Astrocyte of the hippocampus (primary cell): Measurements from ENCODE around the gene MUL1.
"Not testable (repeated sequence)": the region's sequence is repeated elsewhere in the genome, so short reads cannot be mapped to it uniquely, and the experiment has no call there.

Experiments used
- DNase-seq: peaks from one replicate; pipeline ENCODE4 v3.0.0; 2011; ENCODE audit warnings: low read depth, low spot score

MUL1 gene

DNA sequence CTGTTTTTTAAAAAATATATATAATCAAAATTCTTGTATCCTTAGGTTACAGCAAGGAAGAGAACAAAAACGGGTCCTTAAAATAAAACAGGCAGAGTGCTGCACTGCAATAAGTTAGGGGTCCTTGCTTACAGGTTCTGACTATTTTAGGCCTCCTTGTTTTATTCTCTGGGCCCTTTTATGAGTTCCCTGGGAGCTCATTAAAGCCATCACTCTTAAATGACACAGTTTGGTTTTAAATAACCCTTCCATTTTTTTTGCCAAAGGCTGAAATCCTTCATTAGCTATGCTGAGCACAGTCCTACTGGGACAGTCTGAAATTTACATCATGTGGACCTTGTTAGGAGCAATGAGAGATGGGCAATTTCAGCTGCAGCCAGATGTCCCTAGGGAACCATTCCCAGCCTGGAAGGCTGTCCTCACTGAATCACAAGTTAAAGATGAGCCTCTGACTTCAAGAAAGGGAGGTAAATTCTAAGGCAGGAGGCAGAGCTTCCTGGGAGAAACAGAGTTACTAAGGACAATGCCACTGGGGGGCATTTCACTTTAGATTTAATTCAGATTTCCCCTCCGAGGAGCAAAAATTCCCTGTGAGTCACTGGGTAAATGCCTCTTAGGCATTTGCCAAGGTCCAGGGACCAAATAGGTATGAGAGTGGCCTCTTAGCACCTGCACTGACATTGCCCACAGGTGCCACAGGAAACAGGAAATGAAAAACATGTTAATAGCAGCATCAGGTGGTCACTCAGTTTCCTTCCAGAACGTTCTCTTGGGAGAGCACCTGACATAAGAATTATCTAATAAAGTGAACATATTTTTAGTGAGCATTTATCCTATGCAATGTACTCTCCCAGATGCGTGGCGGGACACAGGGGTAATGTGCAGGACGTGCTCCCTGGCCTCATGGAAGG lies 3.8 kb upstream of the MUL1 start:
- DNase-seq: no peak

DNA sequence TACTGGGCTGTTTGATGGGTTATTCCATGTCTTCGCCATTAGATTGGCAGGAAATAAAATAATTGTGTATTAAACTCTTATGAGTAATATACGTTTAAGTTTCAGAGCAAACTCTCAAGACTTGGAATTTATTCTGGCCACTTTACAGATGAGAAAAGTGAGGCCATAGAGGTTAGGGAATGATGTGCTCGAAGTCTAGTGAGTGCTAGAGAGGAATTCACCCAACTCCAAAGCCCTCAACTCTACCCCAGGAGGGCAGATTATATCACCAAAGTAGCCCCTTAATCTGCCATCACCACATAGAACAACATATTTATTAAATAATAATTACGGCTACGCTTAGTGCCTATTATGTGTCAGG lies 440 bp upstream of the MUL1 start:
- no peak for DNase-seq

DNA sequence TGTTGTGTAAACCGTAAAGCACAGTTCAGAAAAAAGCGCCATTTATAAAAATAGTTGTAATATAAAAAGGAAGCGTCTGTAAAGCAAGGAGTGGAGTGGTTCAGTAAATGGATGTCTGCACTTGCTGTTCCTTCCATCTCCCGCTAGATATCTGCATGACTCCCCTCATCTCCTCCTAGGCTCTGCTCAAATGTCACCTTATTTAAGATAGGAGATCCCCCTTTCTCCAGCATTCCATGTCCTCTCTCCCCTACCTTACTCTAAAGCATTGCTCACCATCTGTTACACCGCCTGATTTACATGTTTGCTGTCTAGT lies 745 bp downstream of the MUL1 start:
- no peak for DNase-seq

DNA sequence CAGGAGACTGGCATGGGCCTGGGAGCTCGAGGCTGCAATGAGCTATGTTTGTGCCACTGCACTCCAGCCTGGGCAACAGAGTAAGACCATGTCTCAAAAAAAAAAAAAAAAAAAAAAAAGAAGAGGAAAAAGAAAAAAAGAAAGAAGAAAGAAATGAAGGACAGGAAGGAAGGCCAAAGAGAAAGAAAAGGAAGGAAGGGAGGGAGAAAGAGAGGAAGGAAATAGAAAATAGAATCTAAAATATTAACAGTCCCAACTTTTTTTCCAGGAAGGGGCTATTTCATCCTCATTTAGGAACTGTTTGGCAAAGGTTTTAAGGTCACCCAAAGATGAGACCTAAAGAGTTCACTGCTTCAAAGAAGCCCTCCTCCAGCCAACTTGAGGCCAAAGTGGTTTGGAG lies 2.5 kb downstream of the MUL1 start:
- DNase-seq: no peak

DNA sequence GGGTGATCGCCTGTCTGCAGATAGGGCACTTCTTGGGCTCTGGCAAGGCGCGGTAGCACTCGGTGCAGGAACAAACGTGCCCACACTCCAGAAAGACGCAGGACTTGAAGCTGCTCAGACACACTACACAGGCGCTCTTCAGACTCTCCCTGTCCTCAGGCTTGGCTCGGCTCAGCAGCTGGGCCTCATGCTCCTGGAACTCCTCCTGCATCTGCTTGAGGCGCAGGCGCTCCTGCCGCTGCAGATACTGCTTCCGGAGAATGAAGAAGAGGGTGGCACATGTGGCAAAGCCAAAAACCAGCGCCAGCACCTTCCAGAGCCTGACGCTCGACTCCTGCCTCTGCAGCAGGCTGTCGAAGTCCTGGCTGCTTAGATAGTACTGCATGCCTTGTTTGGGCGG lies 7.2 kb downstream of the MUL1 start:
- DNase-seq: no peak

DNA sequence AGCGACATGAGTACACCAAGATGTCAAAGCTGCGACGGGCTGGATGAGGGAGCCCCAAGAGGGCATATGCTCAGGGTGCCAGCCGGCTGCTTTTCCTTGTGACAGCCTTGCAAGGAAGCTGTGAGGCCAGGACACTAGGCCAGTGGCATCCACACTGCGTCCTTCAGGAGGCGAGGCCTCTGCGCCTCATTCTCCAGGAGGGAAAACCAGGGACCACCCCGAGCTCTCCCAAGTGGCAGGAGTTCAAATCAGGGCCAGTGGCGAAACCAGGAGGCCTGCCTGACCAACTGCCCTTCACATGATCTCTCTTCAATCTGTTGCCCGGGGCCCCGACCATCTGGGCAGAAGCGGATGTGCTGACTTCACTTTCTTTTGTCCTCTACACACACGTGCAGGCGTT lies 8.2 kb downstream of the MUL1 start:
- DNase-seq: no peak

DNA sequence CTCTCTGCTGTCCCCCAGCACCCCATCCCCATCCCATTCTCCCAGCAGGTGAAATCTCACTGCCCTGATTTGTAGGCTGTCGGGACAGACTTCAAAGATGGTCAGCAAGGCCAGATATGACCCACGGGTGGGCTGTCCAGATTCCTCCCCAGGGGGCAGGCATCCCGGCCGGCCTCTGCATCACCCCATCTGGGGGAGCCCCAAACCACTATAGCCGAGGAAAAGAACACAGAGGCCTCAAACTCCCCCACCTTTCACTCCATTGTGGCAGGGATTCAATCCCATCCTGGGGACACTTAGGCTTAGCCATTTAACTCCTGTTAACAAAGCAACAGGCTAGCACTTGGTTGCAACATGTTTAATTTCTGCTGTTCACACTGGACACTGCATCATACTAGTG lies 8.8 kb downstream of the MUL1 start:
- no peak for DNase-seq

DNA sequence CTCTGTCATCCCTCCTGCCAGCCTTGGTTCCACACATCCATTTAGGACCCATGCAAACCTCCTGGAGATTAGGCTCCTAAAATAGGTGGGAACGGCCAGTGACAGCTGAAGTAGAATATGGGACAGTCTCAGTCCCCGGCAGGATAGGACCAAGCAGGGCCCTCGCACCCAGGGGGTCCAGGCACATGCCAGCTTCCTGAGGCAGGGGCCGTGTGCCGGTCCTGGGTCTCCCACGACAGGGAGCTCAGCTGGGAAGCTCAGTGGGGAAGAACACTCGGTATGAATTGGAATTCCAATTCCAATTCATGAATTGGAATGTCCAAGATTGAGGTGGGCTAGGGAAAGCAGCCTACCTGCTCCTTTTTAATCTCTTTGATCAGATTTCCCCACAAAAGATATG lies 9.8 kb downstream of the MUL1 start:
- no peak for DNase-seq

DNA sequence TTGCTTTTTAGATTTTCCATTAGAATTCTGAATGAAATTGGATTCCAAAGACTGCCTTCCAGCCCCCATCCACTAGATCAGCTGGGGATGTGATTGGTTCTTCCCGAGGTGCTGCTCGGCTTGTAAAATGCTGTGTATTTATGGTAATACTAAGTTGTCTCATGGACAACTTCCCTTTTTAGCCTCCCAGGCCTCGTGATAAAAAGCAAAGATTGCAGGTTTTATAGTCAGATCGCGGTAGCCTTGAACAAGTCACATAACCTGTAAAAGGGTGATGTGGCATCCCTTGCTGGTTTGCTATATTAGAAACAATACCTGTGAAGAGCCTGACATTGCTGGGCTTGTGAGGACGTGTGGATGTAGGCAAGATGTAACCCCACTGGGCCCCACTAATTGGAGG lies 10.4 kb downstream of the MUL1 start:
- DNase-seq: no peak

DNA sequence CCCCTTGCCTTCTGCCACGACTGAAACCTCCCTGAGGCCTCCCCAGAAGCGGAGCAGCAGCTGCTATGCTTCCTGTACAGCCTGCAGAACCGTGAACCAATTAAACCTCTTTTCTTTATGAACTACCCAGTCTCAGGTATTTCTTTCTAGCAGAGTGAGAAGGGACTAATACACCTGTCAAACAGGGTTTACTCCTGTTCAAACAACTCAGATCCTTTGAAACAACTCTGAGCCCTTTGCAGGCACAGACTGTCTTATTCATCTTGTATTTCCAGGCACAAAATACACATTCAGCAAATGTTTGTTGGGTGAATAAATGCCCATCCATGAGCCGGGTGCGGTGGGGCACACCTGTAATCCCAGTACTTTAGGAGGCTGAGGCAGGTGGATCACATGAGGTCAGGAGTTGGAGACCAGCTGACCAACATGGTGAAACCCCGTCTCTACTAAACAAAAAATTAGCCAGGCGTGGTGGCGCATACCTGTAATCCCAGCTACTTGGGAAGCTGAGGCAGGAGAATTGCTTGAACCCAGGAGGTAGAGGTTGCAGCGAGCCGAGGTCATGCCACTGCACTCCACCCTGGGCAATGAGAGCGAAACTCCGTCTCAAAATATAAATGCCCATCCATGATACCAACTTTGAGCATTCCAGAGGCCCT lies 11.1 kb downstream of the MUL1 start:
- DNase-seq: not testable (repeated sequence)

DNA sequence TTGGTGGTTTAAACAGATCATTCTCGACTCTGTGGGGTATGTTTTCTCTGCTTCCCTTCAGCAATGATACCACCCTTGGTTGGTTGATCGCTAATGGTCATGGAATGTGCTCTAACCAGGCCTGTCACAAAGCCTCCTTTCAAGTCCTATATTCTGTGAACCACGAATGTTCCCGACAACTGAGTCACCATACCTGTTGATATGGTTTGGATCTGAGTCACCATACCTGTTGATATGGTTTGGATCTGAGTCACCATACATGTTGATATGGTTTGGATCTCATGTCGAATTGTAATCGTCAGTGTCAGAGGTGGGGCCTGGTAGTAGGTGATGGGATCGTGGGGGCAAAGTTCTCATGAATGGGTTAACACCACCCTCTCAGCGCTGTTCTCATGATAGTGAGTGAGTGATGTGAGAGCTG lies 11.7 kb downstream of the MUL1 start:
- peak; percentile 87 for DNase-seq

DNA sequence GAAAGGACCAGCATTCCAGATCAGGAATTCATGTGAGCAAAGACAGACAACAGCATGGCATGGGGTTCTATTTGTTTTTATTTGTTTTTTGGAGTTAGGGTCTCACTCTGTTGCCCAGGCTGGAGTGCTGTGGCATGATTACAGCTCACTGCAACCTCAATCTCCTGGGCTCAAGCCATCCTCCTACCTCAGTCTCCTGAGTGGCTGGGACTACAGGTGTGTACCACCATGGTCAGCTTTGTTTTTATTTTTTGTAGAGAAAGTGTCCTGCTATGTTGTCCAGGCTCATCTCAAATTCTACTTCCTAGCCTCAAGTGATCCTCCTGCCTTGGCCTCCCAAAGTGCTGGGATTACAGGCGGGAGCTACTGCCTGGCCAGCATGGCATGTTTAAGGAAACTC lies 12.3 kb downstream of the MUL1 start:
- DNase-seq: no peak

DNA sequence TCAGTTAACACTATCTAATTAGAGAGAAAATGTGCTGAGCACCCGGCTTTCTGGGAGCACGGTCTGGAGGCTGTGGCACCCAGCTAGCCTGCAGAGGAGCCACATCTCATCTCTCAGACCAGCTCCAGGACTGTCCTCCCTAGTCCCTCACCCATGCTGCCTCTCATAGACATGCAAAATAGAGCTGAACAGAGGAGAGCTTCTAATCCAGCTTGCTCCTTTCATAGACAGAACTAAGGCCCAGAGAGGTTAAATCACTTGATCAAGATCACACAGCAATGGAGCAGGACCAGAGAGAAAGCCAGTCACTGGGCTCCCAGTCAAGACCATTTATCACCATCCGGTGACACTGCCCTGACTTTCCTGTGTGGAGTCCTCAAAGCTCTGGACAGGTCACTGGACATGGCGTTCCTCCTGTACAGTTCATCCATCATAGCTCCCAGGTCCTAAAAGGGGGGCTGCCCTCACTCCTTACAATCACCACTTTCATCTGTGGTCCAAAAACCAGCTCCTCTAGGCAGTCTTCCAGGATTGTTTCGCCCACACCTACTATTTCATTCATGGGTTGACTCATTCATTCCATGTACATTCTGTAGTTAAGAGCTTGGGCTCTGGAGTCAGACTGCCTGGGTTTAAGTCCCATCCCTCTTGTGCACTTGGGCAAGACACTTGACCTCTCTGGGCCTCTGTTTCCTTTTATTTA lies 13.2 kb downstream of the MUL1 start:
- DNase-seq: peak; percentile 90

DNA sequence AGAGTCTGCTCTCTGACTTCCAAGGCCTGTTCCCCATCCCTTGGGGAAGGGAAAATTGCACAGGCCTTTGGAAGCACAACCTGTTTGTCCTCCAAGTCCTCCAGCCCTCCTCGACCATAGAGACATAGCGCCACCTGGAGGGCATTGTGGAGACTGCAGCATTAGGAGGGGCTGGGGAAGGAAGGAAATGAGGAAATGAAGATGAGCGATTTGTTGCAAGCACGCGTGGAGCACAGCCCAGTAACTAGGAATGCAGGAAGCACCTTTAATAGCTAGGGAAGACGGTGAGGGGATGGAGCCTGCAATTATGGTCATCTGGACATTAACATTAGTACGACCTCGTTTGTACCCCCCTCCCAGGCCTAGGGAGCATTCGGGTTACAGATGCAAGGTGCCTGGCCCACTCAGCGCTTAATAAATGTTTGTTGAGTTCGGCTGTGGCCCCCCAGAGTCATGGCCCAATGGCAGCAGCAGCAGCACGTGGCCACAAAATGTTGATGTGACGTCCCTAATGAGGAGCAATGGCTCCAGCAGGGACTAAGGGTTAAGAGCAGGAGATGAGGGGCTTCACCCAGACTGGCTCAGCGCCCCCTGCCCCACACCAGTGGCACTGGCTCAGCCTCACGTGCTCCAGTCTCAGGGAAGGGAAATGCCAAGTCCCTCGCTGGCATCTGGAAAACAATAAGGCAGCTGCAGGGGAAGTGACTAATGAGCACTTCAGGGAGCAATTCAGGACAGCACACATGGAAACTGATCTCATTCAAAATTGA lies 13.9 kb downstream of the MUL1 start:
- peak; percentile 93 for DNase-seq

DNA sequence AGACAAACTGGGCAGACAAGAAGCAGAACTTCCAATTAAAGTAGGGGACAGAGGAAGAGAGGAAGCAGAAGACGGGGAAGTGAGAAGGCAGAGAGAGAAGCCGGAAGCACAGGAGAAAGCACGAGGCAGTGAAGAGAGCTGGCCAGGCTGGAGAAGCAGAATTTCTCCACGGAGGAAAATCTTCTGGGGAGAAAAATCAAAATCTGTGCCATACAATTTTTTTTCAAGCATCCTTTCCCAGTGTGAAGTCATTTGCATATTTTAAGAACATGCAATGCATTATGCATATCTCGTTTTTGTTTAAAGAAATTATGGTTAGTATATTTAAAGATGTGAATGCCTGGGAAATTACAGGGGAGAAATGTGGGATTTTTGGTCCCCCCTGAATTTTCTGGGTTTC lies 14.6 kb downstream of the MUL1 start:
- DNase-seq: no peak

DNA sequence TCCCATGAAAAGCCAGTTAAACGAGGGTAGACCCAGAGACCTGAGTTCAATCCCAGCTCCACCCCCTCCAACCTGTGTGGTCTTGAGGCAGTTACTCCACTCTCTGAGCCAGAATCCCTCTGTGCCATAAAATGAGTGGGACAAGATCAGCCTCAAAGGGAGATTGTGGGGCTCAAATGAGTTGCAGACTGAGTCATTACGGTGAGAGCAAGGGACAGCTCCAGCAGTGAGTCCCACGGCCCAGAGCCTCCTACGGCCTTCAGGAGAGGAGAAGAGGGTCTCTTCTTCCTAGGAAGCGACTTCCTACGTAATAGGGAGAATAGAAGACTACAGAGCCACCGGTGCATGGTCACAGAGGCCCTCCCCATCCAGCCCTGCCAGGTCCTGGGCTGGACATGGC lies 15.2 kb downstream of the MUL1 start:
- DNase-seq: no peak

DNA sequence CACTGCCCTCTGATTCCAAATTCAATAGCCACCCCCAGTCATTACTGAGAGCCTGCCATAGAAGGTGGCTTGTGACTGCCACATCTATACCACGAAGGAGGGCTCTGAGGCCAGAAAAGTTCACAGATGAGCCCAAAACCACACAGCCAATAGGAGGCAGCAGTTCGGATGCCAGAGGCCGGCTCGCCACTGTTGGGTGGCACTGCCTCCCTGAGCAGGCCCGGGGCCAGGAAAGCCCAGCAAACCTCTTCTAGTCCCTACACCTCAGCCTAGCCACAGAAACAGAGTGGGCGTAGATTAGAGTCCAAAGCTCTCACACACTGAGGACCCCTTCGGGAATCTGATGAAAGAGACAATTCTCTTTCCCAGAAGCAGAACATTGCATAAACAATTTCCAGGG lies 16.1 kb downstream of the MUL1 start:
- DNase-seq: no peak

DNA sequence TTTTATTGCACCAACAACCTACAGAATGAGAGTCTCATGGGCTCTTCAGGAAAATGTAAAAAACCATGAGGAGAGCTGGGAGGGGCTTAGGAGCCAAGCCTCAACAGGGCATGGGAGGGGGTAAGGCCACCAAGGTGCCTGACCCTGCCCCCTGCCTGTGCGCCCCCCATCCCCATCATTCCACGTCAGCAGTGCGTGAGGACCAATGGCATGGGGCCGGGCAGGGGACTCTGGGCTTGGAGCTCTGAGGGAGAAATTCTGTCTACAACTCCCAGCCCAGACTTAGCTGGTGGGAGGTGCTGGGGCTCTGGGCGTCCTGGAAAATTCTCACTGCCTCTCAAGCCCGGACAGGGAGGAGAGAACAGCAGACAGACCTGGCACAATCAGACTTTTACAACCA lies 16.8 kb downstream of the MUL1 start:
- no peak for DNase-seq

DNA sequence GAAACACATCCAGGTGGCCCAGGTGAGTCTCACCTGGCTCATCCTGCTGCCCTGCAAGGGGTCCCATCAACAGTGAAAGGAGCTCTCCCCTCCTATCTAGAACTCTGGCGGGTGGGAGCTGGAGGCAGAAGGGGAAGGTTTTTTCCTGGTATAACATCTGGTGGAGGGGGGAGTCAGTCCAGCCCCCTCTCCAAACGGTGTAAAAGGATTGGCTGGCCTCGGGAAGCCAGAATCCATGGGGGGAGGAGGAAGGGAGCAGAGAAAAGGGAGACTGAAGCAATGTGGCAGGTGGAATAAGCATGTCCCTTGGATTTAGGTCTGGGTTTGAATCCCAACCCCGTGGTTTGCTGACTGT lies 20.7 kb downstream of the MUL1 start:
- DNase-seq: no peak

DNA sequence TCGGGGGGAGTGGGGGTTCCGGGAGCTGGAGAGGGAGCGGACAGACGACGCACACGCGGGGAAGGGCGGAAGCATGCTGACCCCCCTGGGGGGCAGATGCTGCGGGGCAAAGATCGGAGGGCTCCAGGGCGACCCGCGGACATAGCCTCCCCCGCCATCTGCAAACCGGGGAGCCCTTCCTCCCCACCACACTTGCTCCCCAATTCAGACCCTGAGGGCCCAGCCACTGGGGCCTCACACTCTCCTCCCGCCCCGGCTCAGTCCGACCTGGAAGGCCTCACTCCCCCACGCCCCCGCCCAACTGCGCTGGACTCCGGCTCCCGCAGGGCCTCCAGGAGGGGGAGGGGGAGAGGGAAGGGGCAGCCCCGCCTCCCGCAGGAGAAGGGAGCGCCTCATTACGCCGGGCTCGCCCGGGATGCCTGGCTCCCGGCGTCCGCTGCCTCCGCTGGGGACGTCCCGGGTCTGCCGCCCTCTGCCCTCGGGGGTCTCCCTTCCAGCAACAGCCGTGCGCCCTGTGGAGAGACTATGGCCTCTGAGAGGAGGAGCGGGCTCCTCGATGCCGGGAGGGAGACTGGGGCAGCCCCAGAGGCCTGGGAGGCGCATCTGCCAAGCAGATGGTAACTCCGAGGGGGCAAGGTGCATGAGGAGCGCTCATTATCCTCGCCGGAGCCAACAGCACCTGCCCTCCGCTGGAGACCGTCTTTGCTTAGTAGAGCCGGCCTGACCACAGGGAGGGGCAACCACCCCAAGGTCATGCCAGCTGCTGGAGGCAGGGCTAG lies 21.3 kb downstream of the MUL1 start:
- peak; percentile 86 for DNase-seq
